HL-60/S4 treated with retinoic acid at 250 ng/mL for 4 days and 3 days (cell line): Measurements from ENCODE around the gene UNK.
"Not testable (repeated sequence)": the region's sequence is repeated elsewhere in the genome, so short reads cannot be mapped to it uniquely, and the experiment has no call there.

ENCODE experiments used
- in situ Hi-C: fragments of 300-500 bp; cut with MboI; formaldehyde crosslinking; loops from 2 replicates; pipeline ENCODE4 v1.7.0; 2022; ENCODE audit warnings: low sequenced_read_pairs

The UNK gene

DNA sequence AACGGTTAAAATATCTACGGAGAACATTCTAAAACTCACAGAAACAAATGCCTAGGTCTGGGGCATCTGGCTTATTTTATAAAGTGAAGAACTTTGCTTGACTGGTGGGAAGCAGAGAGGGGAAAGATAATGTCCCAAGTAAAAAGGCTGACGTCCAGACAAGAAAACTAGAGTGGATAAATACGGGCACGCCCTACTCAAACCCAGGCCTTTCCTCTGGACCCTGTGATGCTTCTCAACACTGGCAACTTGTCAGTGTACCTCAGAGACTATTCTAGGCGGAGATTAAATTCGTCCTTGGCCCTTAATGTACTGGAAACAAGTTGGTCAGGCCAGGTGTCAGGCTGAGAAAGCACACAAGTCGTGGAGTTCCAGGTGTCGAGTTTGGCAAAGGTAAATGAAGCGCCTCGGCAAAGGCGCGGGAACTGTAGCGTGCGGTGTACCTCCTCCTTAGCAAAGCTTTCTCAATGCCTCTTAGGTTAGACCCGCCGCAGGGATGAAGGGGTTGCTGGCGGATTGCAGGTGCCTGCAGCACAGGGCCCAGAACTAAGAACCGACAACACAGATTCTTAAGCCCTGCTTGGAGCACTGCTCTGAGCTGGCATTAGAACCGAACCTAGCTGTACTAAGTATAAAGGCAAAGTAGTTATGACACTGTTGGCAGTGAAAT is 668 bp upstream of the UNK start:
- in situ Hi-C loops = loop anchor here (25.0 kb wide), 1 partner anchor 103 kb away; the partner anchor contains the start of genes TRIM47 and TRIM65

DNA sequence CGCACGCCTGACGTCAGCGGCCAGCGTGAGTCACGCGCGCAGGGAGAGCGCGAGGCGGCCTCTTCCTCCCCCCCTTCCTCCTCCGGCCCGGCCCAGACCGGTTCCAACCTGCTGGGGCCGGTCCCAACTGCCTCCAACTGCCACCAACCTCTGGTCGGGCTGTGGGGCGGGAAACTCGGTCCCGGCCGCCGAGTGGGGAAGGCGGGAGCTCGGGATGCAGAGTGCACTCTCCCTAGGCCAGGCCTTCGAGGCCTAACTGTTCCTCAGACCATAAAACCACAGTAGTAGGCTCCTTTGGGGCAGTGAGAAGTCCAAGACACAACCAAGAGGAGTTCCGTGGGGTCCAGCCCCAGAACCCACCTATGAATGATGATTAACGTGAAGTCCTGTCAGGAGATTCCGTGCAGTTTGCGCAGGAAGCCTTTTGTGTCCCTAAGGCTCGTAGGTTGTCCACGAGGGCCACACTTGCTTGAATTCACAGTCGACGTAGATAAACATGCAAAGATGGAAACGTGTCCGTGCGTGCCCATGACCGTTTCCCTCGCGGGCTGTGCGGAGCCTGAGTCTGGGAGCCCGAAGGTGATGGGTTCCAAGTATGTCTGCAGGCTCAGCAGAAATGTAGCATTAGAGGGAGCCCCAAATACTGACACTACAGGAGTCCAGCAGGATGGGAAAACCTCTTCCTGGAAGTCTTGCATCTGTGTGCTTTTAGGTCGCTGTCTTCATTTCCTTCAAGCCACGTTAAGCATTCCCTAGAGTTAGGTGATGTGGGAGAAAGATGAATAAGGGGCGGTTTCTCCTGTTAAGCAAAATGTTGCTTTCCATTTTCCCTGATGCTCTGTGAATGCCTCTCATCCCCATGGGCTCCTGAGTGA is 647 bp downstream of the UNK start:
- in situ Hi-C loops = loop anchor here (25.0 kb wide), 1 partner anchor 102 kb away; the partner anchor contains the start of genes TRIM47 and TRIM65

GRCh38 chr17:75791254-75791653 is 6.6 kb downstream of the UNK start:
- in situ Hi-C loops = loop anchor here (25.0 kb wide), 1 partner anchor 96 kb away; the partner anchor contains the start of genes TRIM47 and TRIM65

GRCh38 chr17:75793460-75793859 is 8.9 kb downstream of the UNK start:
- in situ Hi-C loops = loop anchor here (25.0 kb wide), 1 partner anchor 94 kb away; the partner anchor contains the start of genes TRIM47 and TRIM65

DNA sequence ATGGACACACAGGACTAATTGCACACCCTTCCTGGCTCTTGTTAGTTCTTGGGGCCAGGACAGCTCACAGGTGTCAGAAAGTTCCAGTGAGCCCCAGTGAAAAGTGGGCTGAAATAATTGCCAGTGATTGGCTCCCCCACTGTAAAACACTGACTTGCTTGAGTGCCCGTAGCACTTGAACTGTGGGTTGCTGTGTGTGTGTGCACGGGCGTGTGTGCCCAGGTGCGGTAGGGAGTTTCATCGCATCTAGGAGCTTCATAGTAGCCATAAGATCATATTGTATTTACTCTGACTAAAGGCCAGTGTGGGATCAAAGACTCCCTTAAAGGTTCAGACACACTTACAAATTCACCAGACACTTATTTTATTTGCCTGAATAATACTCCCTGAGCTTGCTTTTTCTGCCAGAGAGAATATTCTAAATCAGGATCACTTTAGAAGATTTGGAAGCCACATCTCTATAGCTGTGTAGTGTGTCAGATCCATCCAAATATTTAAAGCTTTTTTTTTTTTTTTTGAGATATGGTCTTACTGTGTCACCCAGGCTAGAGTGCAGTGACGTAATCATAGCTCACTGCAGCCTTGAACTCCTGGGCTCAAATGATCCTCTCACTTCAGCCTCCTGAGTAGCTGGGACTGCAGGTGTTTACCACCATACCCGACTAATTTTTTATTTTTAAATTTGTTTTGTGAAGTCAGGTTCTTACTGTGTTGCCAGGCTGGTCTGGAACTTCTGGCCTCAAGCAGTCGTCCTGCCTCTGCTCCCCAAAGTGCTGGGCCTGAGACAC is 11.4 kb downstream of the UNK start:
- in situ Hi-C loops = loop anchor here (25.0 kb wide), 1 partner anchor 91 kb away; the partner anchor contains the start of genes TRIM47 and TRIM65

GRCh38 chr17:75799402-75799801 is 14.8 kb downstream of the UNK start:
- in situ Hi-C loops = loop anchor here (25.0 kb wide), 1 partner anchor 88 kb away; the partner anchor contains the start of genes TRIM47 and TRIM65

- in situ Hi-C loops = no loop called here
Measured at GRCh38 chr17:75803883-75804282, 19.3 kb downstream of the UNK start.

- in situ Hi-C loops = no loop called here
Measured at GRCh38 chr17:75806822-75807500, 22.4 kb downstream of the UNK start.

GRCh38 chr17:75807861-75808260 is 23.3 kb downstream of the UNK start:
- in situ Hi-C loops = no loop called here

- in situ Hi-C loops = no loop called here
Measured at GRCh38 chr17:75808549-75808904, 23.9 kb downstream of the UNK start.

- in situ Hi-C loops = no loop called here
Measured at GRCh38 chr17:75808905-75809621, 24.5 kb downstream of the UNK start.

DNA sequence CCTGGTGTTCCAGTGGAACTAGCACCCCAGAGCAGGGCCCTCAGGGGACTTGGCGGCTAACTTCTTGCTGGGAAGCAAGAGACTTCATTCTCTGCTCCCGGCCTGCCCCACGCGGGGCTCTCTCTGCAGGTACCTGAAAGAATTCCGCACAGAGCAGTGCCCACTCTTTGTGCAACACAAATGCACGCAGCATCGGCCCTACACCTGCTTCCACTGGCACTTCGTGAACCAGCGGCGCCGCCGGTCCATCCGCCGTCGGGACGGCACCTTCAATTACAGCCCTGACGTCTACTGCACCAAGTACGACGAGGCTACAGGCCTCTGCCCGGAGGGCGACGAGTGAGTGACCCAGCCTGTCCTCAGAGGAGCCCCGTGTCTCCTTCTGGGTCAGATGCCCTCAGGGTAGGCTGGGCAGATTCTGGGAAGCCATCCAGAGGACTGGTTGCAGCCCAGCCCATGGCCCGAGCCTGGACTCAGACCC is 25.1 kb downstream of the UNK start:
- in situ Hi-C loops = no loop called here

DNA sequence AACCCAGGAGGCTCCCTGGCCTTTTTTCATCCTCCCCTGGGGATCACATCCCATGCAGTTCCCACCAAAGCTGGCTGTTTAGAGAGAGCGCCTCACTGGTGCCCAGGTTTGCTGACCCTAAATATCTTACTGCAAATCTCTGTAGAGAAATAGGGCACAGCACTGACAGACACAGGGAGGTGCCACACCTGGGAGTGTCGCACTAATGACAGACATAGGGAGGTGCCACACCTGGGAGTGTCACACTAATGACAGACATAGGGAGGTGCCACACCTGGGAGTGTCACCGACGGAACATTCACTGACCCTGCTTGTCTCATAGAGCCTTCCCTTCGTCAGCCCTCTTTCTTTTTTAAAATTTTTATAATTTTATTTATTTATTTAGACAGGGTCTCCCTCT is 25.6 kb downstream of the UNK start:
- in situ Hi-C loops = no loop called here

GRCh38 chr17:75810756-75811155 is 26.1 kb downstream of the UNK start:
- in situ Hi-C loops = not testable (repeated sequence)

GRCh38 chr17:75811174-75811573 is 26.6 kb downstream of the UNK start:
- in situ Hi-C loops = no loop called here

DNA sequence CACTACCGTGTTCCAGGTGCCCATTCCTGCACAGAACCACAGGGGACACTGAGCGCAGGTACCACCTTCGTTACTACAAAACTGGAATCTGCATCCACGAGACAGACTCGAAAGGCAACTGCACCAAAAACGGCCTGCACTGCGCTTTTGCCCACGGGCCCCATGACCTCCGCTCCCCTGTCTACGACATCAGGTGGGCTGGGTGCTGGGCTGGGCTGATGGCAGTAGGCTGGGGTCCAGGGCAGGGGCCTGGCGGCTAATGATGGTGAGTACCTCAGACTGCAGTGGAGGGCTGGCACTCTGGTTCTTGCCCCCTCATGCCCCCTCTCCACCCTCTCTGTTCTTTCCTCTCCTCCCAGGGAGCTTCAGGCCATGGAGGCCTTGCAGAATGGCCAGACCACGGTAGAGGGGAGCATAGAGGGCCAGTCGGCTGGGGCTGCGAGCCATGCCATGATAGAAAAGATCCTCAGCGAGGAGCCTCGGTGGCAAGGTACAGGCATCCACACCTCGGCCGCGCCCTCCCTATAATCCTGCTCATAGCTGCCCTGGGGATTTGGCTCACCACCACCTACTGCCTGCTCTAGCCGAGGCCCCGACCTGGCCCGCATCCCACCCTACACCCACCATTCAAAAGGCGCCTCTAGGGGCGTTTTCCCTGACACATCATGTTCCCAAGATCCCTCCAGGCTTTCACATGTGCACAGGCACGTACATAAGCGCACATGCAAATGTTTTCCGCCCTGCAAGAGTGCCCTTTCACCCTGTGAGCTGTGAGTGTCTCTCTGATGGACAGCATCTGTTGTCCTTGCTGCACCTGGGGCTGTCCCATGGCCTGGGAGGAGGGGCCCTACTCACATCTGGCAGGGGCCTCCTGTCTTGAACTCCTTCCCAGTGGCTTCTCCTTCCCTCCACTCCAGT is 27.7 kb downstream of the UNK start:
- in situ Hi-C loops = no loop called here

DNA sequence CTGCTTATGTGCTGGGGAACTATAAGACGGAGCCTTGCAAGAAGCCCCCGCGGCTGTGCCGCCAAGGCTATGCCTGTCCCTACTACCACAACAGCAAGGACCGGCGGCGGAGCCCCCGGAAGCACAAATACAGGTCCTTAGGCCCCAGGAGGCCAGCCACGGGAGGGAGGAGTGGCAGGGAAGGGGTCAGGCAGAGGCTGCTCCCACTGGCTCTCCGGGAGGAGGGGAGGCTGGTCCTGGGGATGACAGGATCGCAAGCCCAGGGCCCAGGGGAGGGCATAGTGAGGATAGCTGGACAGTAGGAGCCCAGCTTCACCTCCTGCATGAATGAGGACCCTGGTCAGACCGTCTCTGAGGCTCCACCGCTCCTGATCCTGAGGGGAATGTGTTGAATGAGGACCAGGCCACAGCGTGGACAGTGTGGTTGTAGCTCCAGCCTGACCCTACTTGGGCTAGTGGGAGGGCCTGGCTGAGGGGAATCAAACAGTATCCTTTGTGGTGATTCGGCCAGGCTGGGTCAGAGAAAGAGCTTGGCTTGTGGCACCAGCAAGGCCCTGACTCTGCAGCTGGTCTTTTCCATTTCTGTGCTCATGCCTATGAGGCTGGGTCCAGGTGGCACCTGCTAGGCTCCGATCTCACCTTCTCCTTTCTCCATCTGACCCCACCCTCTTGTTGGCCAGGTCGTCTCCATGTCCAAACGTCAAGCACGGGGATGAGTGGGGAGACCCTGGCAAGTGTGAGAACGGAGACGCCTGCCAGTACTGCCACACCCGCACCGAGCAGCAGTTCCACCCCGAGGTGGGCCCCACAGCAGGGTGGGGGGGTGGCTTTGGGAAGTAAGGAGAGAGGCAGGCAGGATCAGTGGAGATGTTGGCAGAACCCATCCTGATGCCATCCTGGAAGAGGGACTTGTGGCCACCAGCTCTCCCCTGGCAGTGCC is 28.7 kb downstream of the UNK start:
- in situ Hi-C loops = no loop called here

DNA sequence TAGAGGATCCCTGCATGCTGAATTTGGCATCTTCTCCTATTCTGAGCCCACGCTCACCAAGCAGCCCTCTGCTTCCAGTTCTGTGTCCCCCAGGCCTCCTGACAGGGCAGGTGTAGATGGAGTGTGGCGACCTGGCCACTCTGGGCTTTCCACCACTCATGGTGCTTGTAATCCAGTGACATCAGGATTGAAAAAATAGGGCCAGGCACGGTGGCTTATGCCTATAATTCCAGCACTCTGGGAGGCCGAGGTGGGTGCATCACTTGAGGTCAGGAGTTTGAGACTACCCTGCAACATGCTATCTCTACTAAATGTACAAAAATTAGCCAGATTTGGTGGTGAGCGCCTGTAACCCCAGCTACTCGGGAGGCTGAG is 29.4 kb downstream of the UNK start:
- in situ Hi-C loops = no loop called here
